NOMO-1 treated with DMSO at 0.1 percent for 48 hours (cell line): ENCODE results near the gene CSTF1.
"Not testable (repeated sequence)": the region's sequence is repeated elsewhere in the genome, so short reads cannot be mapped to it uniquely, and the experiment has no call there.

Source experiments
- DNase-seq: peaks from one replicate; lab custom pipeline; 2025; ENCODE audit not compliant: unreplicated experiment; lab: John Stamatoyannopoulos, UW

CSTF1 gene

GRCh38 chr20:56368351-56369134, 23.9 kb upstream of the CSTF1 start:
- no peak for DNase-seq

GRCh38 chr20:56369179-56369578, 23.3 kb upstream of the CSTF1 start:
- DNase-seq: no peak

- DNase-seq: no peak
Measured at GRCh38 chr20:56371977-56372376, 20.5 kb upstream of the CSTF1 start.

- no peak for DNase-seq
Measured at GRCh38 chr20:56372850-56373249, 19.6 kb upstream of the CSTF1 start.

- peak; percentile 95 for DNase-seq
Measured at GRCh38 chr20:56373942-56374341, 18.5 kb upstream of the CSTF1 start.

GRCh38 chr20:56376331-56376730, 16.1 kb upstream of the CSTF1 start:
- DNase-seq: peak; percentile 32

GRCh38 chr20:56378386-56378785, 14.1 kb upstream of the CSTF1 start:
- DNase-seq: no peak

- no peak for DNase-seq
Measured at GRCh38 chr20:56380375-56380774, 12.1 kb upstream of the CSTF1 start.

- DNase-seq: no peak
Measured at GRCh38 chr20:56381501-56381900, 10.9 kb upstream of the CSTF1 start.

GRCh38 chr20:56382696-56383095, 9.7 kb upstream of the CSTF1 start:
- DNase-seq: no peak

GRCh38 chr20:56383334-56383733, 9.1 kb upstream of the CSTF1 start:
- no peak for DNase-seq

GRCh38 chr20:56385130-56385529, 7.3 kb upstream of the CSTF1 start:
- DNase-seq: no peak

GRCh38 chr20:56386219-56386618, 6.2 kb upstream of the CSTF1 start:
- no peak for DNase-seq

GRCh38 chr20:56388882-56389281, 3.6 kb upstream of the CSTF1 start:
- no peak for DNase-seq

- DNase-seq: no peak
Measured at GRCh38 chr20:56389807-56390206, 2.6 kb upstream of the CSTF1 start.

- DNase-seq: not testable (repeated sequence)
Measured at GRCh38 chr20:56390396-56390795, 2.0 kb upstream of the CSTF1 start.

GRCh38 chr20:56391037-56391436, 1.4 kb upstream of the CSTF1 start:
- peak; percentile 57 for DNase-seq

- DNase-seq: no peak
Measured at GRCh38 chr20:56391596-56392131, 781 bp upstream of the CSTF1 start.

- no peak for DNase-seq
Measured at GRCh38 chr20:56392881-56393482, 537 bp downstream of the CSTF1 start.

- no peak for DNase-seq
Measured at GRCh38 chr20:56393653-56394052, 1.2 kb downstream of the CSTF1 start.

- no peak for DNase-seq
Measured at GRCh38 chr20:56395166-56395565, 2.7 kb downstream of the CSTF1 start.

- peak; percentile 69 for DNase-seq
Measured at GRCh38 chr20:56400001-56400640, 7.7 kb downstream of the CSTF1 start.
